HuH-7.5 (cell line): ENCODE data around the gene MED25.
"Not testable (repeated sequence)": the region's sequence is repeated elsewhere in the genome, so short reads cannot be mapped to it uniquely, and the experiment has no call there.

Source experiments
- DNase-seq: peaks from one replicate; pipeline ENCODE4 v3.0.0; 2011; ENCODE audit warnings: low spot score

The MED25 gene

GRCh38 chr19:49816590-49816989, 1.5 kb upstream of the MED25 start:
- no peak for DNase-seq

GRCh38 chr19:49818649-49819370, 721 bp downstream of the MED25 start:
- no peak for DNase-seq

- DNase-seq: not testable (repeated sequence)
Observed at GRCh38 chr19:49819452-49820115, 1.5 kb downstream of the MED25 start.

- no peak for DNase-seq
Observed at GRCh38 chr19:49820125-49820524, 2.0 kb downstream of the MED25 start.

- no peak for DNase-seq
Observed at GRCh38 chr19:49823472-49823871, 5.4 kb downstream of the MED25 start.

GRCh38 chr19:49824662-49825061, 6.6 kb downstream of the MED25 start:
- no peak for DNase-seq

- DNase-seq: no peak
Observed at GRCh38 chr19:49827034-49827433, 8.9 kb downstream of the MED25 start.

GRCh38 chr19:49829200-49829599, 11.1 kb downstream of the MED25 start:
- DNase-seq: no peak

GRCh38 chr19:49829721-49830120, 11.6 kb downstream of the MED25 start:
- no peak for DNase-seq

- no peak for DNase-seq
Observed at GRCh38 chr19:49830766-49831165, 12.7 kb downstream of the MED25 start.

GRCh38 chr19:49831592-49831991, 13.5 kb downstream of the MED25 start:
- DNase-seq: no peak

GRCh38 chr19:49832556-49832955, 14.5 kb downstream of the MED25 start:
- DNase-seq: no peak

- no peak for DNase-seq
Observed at GRCh38 chr19:49833599-49833998, 15.5 kb downstream of the MED25 start.

GRCh38 chr19:49835562-49835961, 17.5 kb downstream of the MED25 start:
- DNase-seq: no peak

GRCh38 chr19:49836176-49837008, 18.3 kb downstream of the MED25 start:
- no peak for DNase-seq

- DNase-seq: no peak
Observed at GRCh38 chr19:49837009-49837310, 18.9 kb downstream of the MED25 start.

- no peak for DNase-seq
Observed at GRCh38 chr19:49837425-49837824, 19.3 kb downstream of the MED25 start.

GRCh38 chr19:49838885-49839588, 20.9 kb downstream of the MED25 start:
- DNase-seq: no peak

GRCh38 chr19:49839713-49840112, 21.6 kb downstream of the MED25 start:
- DNase-seq: no peak

GRCh38 chr19:49840321-49840720, 22.2 kb downstream of the MED25 start:
- no peak for DNase-seq

- no peak for DNase-seq
Observed at GRCh38 chr19:49840736-49841249, 22.7 kb downstream of the MED25 start.

GRCh38 chr19:49843265-49843664, 25.2 kb downstream of the MED25 start:
- DNase-seq: no peak
